Measurements from ENCODE around the gene MST1. TPM values are rescaled to one million over a fixed set of nuclear protein-coding genes. Genes with fewer than 3 reads are reported as not detected.
"Not testable (repeated sequence)": the region's sequence is repeated elsewhere in the genome, so short reads cannot be mapped to it uniquely, and the experiment has no call there.

The MST1 gene
- total RNA-seq, 1 donor from 2014 or later: 12.4 TPM

DNA sequence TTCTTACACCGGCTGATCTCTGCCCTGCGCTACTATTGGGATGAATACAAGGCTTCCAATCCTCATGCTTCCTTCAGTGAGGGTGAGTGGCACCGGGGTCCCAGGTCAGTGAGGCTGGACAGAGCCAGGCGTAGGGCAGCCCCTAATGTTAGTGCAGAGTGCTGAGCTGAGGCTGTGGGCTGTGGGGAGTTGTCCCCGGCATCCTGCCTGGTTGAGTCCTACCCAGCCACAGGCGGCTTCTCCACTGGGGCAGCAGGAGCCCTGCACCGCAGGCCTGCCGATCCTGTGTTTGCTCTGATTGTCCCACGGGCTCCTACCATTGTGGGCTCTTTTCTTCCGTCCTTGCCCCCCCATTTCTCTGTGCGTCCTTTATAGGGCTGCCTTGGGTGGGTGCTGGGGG, 13.4 kb upstream of the MST1 start:
- no peak for DNase-seq (ENCODE audit: low read depth)
- Histone ChIP-seq H3K4me3 (ENCODE audit: low read depth, low read length) (no peak overlapping the region), H3K36me3 (ENCODE audit: control insufficient read depth, insufficient read depth, low read length) (peaks cover 3% of the 10 kb centered on the region), H3K27me3 (ENCODE audit: control insufficient read depth, insufficient read depth, low read length) (no peaks in the 10 kb centered on the region)
- TF ChIP-seq, protein P1, sequence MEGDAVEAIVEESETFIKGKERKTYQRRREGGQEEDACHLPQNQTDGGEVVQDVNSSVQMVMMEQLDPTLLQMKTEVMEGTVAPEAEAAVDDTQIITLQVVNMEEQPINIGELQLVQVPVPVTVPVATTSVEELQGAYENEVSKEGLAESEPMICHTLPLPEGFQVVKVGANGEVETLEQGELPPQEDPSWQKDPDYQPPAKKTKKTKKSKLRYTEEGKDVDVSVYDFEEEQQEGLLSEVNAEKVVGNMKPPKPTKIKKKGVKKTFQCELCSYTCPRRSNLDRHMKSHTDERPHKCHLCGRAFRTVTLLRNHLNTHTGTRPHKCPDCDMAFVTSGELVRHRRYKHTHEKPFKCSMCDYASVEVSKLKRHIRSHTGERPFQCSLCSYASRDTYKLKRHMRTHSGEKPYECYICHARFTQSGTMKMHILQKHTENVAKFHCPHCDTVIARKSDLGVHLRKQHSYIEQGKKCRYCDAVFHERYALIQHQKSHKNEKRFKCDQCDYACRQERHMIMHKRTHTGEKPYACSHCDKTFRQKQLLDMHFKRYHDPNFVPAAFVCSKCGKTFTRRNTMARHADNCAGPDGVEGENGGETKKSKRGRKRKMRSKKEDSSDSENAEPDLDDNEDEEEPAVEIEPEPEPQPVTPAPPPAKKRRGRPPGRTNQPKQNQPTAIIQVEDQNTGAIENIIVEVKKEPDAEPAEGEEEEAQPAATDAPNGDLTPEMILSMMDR (IDR thresholded peaks at IDR 0.05; ENCODE audit: insufficient read depth, low read length, poor library complexity, severe bottlenecking): no peak

DNA sequence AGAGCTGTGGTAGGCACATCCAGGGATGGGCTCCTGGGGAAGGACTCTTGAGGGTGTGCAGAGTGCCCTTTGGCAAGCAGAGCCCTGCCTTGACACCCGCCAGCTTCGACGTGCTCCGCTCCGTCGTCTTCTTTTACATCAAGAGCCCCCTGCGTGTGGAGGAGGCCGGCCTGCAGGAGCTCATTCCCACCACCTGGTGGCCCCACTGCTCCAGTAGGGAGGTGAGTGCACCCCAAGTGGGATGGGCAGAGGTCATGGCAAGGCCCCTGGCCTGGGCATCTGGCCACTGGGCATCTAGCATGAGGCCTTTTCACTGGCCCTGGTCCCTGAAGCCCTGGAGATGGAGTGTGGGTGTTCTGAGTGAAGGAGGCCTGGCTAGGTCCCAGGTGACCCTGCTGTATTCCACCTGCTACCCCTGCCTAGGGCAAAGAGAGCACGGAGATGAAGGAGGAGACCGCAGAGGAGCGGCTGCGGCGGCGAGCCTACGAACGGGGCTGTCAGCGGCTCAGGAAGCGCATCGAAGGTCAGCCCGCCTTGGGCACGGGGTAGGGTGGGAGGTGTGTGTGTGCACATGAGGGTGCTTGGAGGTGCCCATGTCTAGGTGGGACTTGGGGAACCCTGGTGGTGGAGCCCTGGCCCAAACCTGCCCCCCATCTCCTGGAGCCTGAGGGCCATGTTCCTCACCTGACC, 12.3 kb upstream of the MST1 start:
- Histone ChIP-seq H3K27me3 (ENCODE audit: control insufficient read depth, insufficient read depth, low read length) (no peaks in the 10 kb centered on the region), H3K4me3 (ENCODE audit: low read depth, low read length) (no peak overlapping the region), H3K36me3 (ENCODE audit: control insufficient read depth, insufficient read depth, low read length) (peaks cover 3% of the 10 kb centered on the region)
- no peak for DNase-seq (ENCODE audit: low read depth)
- TF ChIP-seq, protein P1 (IDR thresholded peaks at IDR 0.05; ENCODE audit: insufficient read depth, low read length, poor library complexity, severe bottlenecking): peak; percentile 62

DNA sequence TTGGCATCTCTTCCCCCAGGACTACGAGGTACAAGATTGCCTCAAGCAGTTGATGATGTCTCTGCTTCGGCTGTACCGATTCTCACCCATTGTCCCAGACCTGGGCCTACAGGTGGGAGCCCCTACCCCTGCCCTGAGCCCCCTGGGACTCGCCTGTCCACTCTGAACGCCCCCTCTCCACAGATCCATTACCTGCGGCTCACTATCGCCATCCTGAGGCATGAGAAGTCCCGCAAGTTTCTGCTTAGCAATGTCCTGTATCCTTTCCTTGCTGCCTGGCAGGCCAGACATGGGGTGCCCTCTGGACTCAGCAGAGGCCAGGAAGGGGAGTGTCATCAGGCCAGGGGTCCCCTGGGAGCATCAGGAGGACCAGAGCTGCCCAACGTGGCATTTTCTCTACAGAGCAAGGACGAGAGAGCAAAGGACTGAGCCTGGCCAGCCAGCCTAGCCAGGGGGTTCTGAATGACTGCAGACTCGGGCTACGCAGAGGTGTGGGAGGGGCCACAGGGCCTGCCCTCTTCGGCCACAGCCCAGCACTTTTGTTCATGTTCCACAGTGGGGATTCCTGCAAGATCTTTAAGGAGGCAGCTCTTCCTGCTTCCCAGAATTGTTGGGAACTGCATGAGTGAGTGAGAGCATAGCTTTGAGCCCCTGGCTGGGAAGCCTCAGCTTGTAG, 11.3 kb upstream of the MST1 start:
- no peaks in the 10 kb centered on the region for H3K27me3 ChIP-seq (ENCODE audit: control insufficient read depth, insufficient read depth, low read length)
- no peak for DNase-seq (ENCODE audit: low read depth)

DNA sequence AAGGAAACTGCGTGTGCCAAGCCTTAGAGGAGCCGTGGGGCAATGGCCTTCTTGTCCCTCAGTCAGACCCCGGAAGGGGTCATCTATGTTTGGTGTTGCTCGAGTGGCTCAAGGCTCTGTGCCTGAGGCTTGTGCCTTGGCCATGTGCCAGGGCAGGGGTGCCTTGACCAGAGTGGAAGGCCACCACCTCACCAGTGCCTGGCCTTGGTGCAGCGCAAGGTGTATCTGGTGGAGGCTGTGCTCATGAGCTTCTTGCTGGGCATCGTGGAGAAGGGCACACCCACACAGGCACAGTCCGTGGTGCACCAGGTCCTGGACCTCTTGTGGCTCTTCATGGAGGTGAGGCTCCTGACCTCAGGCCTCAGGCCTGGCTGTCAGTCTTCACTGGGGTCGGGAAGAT, 10.7 kb upstream of the MST1 start:
- Histone ChIP-seq H3K4me3 (ENCODE audit: low read depth, low read length) (no peak overlapping the region), H3K36me3 (ENCODE audit: control insufficient read depth, insufficient read depth, low read length) (peaks cover 3% of the 10 kb centered on the region), H3K27me3 (ENCODE audit: control insufficient read depth, insufficient read depth, low read length) (no peaks in the 10 kb centered on the region)
- no peak for DNase-seq (ENCODE audit: low read depth)
- TF ChIP-seq, protein P1 (IDR thresholded peaks at IDR 0.05; ENCODE audit: insufficient read depth, low read length, poor library complexity, severe bottlenecking): no peak

More for the DNA sequence above, 11.3 kb upstream of the MST1 start:
- H3K36me3 ChIP-seq (ENCODE audit: control insufficient read depth, insufficient read depth, low read length): peaks cover 3% of the 10 kb centered on the region
- TF ChIP-seq, protein P1 (IDR thresholded peaks at IDR 0.05; ENCODE audit: insufficient read depth, low read length, poor library complexity, severe bottlenecking): peak; percentile 18
- no peak overlapping the region for H3K4me3 ChIP-seq (ENCODE audit: low read depth, low read length)

DNA sequence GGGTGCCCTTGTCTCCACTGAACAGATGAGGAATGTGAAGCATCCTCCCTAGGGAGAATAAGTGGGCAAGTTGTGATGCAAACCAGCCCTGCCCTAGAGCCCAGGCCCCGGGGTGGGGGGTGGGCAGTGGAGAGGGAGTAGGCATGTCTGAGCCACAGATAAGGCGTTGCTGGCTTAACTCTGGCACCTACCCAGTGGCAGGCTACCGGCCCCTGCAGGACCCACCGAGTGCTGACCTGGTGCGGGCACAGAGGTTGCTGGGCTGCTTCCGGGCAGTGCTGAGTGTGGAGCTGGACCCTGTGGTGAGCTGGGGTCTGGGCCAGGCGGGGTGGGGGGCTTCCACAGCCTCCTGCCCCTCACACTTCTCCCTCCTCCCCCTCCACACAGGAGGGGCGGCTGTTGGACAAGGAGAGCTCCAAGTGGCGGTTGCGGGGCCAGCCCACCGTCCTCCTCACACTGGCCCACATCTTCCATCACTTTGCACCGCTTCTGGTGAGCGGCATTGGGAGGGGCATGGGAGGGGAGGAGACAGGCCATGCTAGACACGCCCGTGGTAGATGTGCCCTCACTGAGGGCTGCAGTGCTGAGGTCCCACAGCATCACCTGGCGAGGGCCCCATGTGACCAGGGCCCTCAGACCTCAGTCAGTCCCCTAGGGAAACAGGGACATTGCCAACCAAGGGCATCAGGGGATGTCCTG, 10.2 kb upstream of the MST1 start:
- DNase-seq (ENCODE audit: low read depth): no peak
- Histone ChIP-seq H3K27me3 (ENCODE audit: control insufficient read depth, insufficient read depth, low read length) (no peaks in the 10 kb centered on the region), H3K36me3 (ENCODE audit: control insufficient read depth, insufficient read depth, low read length) (peaks cover 3% of the 10 kb centered on the region), H3K4me3 (ENCODE audit: low read depth, low read length) (no peak overlapping the region)
- TF ChIP-seq, protein P1 (IDR thresholded peaks at IDR 0.05; ENCODE audit: insufficient read depth, low read length, poor library complexity, severe bottlenecking): no peak

DNA sequence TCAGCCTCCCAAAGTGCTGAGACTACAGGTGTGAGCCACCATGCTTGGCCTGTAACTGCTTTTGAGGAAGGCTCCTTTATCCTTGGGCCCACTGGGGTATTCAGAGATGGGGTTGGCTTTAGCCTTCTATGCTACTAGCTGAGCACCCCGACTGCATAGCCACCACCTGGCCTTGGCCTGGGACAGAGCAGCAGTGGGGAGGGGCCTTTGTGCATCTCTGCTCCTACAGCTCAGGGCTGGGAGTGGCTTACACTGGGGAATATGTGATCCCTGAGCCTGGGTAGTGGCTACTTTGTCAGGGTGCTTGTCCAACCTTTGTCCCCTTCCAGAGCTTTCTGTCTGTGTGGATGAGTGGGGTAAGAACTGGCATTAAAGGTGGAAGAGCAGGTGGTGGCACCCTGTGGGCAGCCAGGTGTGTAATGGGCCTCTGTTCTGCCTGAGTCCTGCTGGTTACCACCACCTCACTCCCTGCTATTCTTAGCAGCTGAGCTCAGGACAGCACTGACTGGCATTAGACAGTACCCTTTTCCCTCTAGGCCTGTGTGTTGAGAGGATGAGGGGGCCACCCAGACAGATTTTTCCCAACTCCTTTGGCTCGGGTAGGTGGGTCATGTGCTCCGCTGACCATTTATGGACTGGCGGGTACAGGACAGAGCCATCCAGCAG, 6.2 kb upstream of the MST1 start:
- H3K4me3 ChIP-seq (ENCODE audit: low read depth, low read length); H3K27me3 ChIP-seq (ENCODE audit: control insufficient read depth, insufficient read depth, low read length); DNase-seq (ENCODE audit: low read depth); H3K36me3 ChIP-seq (ENCODE audit: control insufficient read depth, insufficient read depth, low read length): not testable (repeated sequence)

DNA sequence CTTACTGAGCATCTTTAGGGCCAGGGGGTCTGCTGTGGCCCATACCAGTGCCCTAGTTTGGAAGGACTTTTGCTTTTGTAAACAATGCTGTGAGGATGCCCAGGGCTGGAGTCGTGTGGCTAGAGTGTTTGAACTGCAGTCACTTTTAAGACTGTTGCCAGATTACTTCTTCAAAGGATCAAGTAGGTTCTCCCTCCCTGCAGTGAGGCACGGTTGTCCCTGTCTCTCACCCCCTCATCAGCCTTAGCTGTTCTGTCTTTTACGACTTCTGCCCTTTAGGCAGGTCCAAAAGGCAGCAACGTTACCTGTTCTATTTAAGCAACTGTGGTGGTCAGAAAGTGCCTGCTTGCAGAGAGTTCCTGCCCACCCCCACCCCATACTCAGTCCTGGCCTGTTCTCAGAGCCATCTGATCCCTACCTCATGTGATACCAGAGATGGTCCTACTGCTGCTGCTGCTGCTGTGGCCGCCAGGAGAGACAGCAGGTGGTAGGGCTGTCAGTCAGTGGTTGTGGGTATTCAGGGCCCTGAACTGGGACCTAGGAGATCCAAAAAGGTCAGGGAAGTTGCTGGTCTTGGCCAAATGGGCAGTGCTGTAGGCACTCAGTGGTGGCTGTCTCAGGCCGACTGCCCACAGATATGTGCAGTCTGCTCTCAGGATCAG, 5.3 kb upstream of the MST1 start:
- not testable (repeated sequence) for H3K27me3 ChIP-seq (ENCODE audit: control insufficient read depth, insufficient read depth, low read length); H3K4me3 ChIP-seq (ENCODE audit: low read depth, low read length); H3K36me3 ChIP-seq (ENCODE audit: control insufficient read depth, insufficient read depth, low read length); DNase-seq (ENCODE audit: low read depth)

DNA sequence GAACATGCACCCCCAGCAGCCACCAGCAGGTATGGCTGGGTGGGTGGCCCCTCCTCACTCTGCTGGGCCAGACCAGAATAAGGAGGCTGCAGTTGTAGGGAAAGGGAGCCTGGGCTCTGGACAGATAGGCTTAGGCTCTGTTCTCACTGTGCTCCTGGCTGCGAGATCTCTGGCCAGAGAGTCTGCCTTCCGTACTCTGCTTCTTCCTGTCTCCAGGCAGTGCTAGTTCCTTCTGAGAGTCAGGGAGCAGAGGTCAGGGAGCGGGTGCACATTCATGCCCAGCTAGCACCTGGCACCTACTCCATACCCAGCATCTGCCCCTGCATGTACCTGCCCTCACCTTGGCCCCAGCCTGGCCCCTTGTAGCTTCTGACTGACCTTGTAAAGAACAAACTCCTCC, 2.2 kb upstream of the MST1 start:
- DNase-seq (ENCODE audit: low read depth); H3K27me3 ChIP-seq (ENCODE audit: control insufficient read depth, insufficient read depth, low read length); H3K36me3 ChIP-seq (ENCODE audit: control insufficient read depth, insufficient read depth, low read length); H3K4me3 ChIP-seq (ENCODE audit: low read depth, low read length): not testable (repeated sequence)

Data from kidney epithelial cell (primary cell).